Measurements from ENCODE around the gene BCR. TPM values are rescaled to one million over a fixed set of nuclear protein-coding genes. Genes with fewer than 3 reads are reported as not detected.

Gene BCR
- total and polyA plus RNA-seq, 4 donors: 5.3 to 120 (median 71.8) TPM

GRCh38 chr22:23225724-23226496 lies 45.6 kb downstream of the BCR start:
- ATAC-seq (ENCODE audit: low FRiP score) (peak; percentile 87), DNase-seq (peak; percentile 91)
- Histone ChIP-seq H3K4me3 (ENCODE audit: low read length in 2 of 2) (no peak overlapping the region), H3K9me3 (ENCODE audit: control insufficient read depth, low read length) (no peaks in the 10 kb centered on the region), H3K27ac (ENCODE audit: low read depth in 1 of 2, low read length in 2 of 2) (peak overlapping the region; percentile 39 to 80), H3K4me1 (ENCODE audit: control insufficient read depth in 1 of 2, insufficient read depth in 2 of 2, low read length in 2 of 2) (peaks cover 0 to 10% of the 10 kb centered on the region in 2 donors), H3K27me3 (ENCODE audit: control insufficient read depth in 1 of 2, insufficient read depth in 2 of 2, low read length in 1 of 2) (no peaks in the 10 kb centered on the region), H3K36me3 (ENCODE audit: control insufficient read depth in 1 of 2, insufficient read depth in 2 of 2, low read length in 1 of 2) (no peaks in the 10 kb centered on the region)
- WGBS, 2 donors: 1 to 5% methylated on average over 8 of the region's 8 CpGs
- intact Hi-C loops (cut with DNase I): no loop called here

- intact Hi-C loops (cut with DNase I): no loop called here
- no peak overlapping the region for H3K4me3 ChIP-seq (ENCODE audit: low read length in 2 of 2)
- peak overlapping the region; percentile 39 to 80 for H3K27ac ChIP-seq (ENCODE audit: low read depth in 1 of 2, low read length in 2 of 2)
Measured at GRCh38 chr22:23226497-23226850, 46.2 kb downstream of the BCR start.

GRCh38 chr22:23227380-23227779 lies 47.1 kb downstream of the BCR start:
- intact Hi-C loops (cut with DNase I): no loop called here
- Histone ChIP-seq H3K36me3 (ENCODE audit: control insufficient read depth in 1 of 2, insufficient read depth in 2 of 2, low read length in 1 of 2) (no peaks in the 10 kb centered on the region), H3K4me3 (ENCODE audit: low read length in 2 of 2) (no peak overlapping the region), H3K4me1 (ENCODE audit: control insufficient read depth in 1 of 2, insufficient read depth in 2 of 2, low read length in 2 of 2) (peaks cover 0 to 10% of the 10 kb centered on the region in 2 donors), H3K27me3 (ENCODE audit: control insufficient read depth in 1 of 2, insufficient read depth in 2 of 2, low read length in 1 of 2) (no peaks in the 10 kb centered on the region), H3K9me3 (ENCODE audit: control insufficient read depth, low read length) (no peaks in the 10 kb centered on the region), H3K27ac (ENCODE audit: low read depth in 1 of 2, low read length in 2 of 2) (peak overlapping the region in 1 of 2 donors; percentile 48)
- no peak for ATAC-seq (ENCODE audit: low FRiP score)
- DNase-seq: peak in 1 of 2 donors; percentile 9
- 88 to 91% methylated on average over 1 of the region's 1 CpG for WGBS, 2 donors

More at GRCh38 chr22:23226497-23226850, 46.2 kb downstream of the BCR start:
- H3K4me1 ChIP-seq (ENCODE audit: control insufficient read depth in 1 of 2, insufficient read depth in 2 of 2, low read length in 2 of 2): peaks cover 0 to 10% of the 10 kb centered on the region in 2 donors
- no peaks in the 10 kb centered on the region for H3K36me3 ChIP-seq (ENCODE audit: control insufficient read depth in 1 of 2, insufficient read depth in 2 of 2, low read length in 1 of 2)
- no peaks in the 10 kb centered on the region for H3K27me3 ChIP-seq (ENCODE audit: control insufficient read depth in 1 of 2, insufficient read depth in 2 of 2, low read length in 1 of 2)
- DNase-seq: peak in 1 of 2 donors; percentile 10
- H3K9me3 ChIP-seq (ENCODE audit: control insufficient read depth, low read length): no peaks in the 10 kb centered on the region
- no peak for ATAC-seq (ENCODE audit: low FRiP score)

- ATAC-seq (ENCODE audit: low FRiP score) (no peak), DNase-seq (no peak)
- no peak overlapping the region for H3K4me3 ChIP-seq (ENCODE audit: low read length in 2 of 2)
- H3K4me1 ChIP-seq (ENCODE audit: control insufficient read depth in 1 of 2, insufficient read depth in 2 of 2, low read length in 2 of 2): peaks cover 0 to 10% of the 10 kb centered on the region in 2 donors
- H3K27ac ChIP-seq (ENCODE audit: low read depth in 1 of 2, low read length in 2 of 2): no peak overlapping the region
- no peaks in the 10 kb centered on the region for H3K36me3 ChIP-seq (ENCODE audit: control insufficient read depth in 1 of 2, insufficient read depth in 2 of 2, low read length in 1 of 2)
- no peaks in the 10 kb centered on the region for H3K9me3 ChIP-seq (ENCODE audit: control insufficient read depth, low read length)
- no peaks in the 10 kb centered on the region for H3K27me3 ChIP-seq (ENCODE audit: control insufficient read depth in 1 of 2, insufficient read depth in 2 of 2, low read length in 1 of 2)
- WGBS, 2 donors: 98 to 99% methylated on average over 2 of the region's 2 CpGs
- intact Hi-C loops (cut with DNase I): no loop called here
Measured at GRCh38 chr22:23228503-23228902, 48.2 kb downstream of the BCR start.

GRCh38 chr22:23229646-23230045 lies 49.3 kb downstream of the BCR start:
- no peaks in the 10 kb centered on the region for H3K27me3 ChIP-seq (ENCODE audit: control insufficient read depth in 1 of 2, insufficient read depth in 2 of 2, low read length in 1 of 2)
- H3K36me3 ChIP-seq (ENCODE audit: control insufficient read depth in 1 of 2, insufficient read depth in 2 of 2, low read length in 1 of 2): no peaks in the 10 kb centered on the region
- peaks cover 0 to 10% of the 10 kb centered on the region in 2 donors for H3K4me1 ChIP-seq (ENCODE audit: control insufficient read depth in 1 of 2, insufficient read depth in 2 of 2, low read length in 2 of 2)
- intact Hi-C loops (cut with DNase I): no loop called here
- ATAC-seq (ENCODE audit: low FRiP score) (no peak), DNase-seq (peak in 1 of 2 donors; percentile 7)
- no peaks in the 10 kb centered on the region for H3K9me3 ChIP-seq (ENCODE audit: control insufficient read depth, low read length)
- WGBS, 2 donors: 89 to 91% methylated on average over 4 of the region's 4 CpGs
- no peak overlapping the region for H3K4me3 ChIP-seq (ENCODE audit: low read length in 2 of 2)
- H3K27ac ChIP-seq (ENCODE audit: low read depth in 1 of 2, low read length in 2 of 2): no peak overlapping the region

- Histone ChIP-seq H3K27ac (ENCODE audit: low read depth in 1 of 2, low read length in 2 of 2) (no peak overlapping the region), H3K9me3 (ENCODE audit: control insufficient read depth, low read length) (no peaks in the 10 kb centered on the region), H3K27me3 (ENCODE audit: control insufficient read depth in 1 of 2, insufficient read depth in 2 of 2, low read length in 1 of 2) (no peaks in the 10 kb centered on the region), H3K4me1 (ENCODE audit: control insufficient read depth in 1 of 2, insufficient read depth in 2 of 2, low read length in 2 of 2) (peaks cover 0 to 6% of the 10 kb centered on the region in 2 donors), H3K36me3 (ENCODE audit: control insufficient read depth in 1 of 2, insufficient read depth in 2 of 2, low read length in 1 of 2) (no peaks in the 10 kb centered on the region), H3K4me3 (ENCODE audit: low read length in 2 of 2) (no peak overlapping the region)
- ATAC-seq (ENCODE audit: low FRiP score) (no peak), DNase-seq (peak in 1 of 2 donors; percentile 4)
- 93 to 94% methylated on average over 10 of the region's 10 CpGs for WGBS, 2 donors
- intact Hi-C loops (cut with DNase I): no loop called here
Measured at GRCh38 chr22:23230348-23231068, 50.2 kb downstream of the BCR start.

GRCh38 chr22:23231471-23232093 lies 51.3 kb downstream of the BCR start:
- 67 to 79% methylated on average over 5 of the region's 5 CpGs for WGBS, 2 donors
- Histone ChIP-seq H3K27ac (ENCODE audit: low read depth in 1 of 2, low read length in 2 of 2) (no peak overlapping the region), H3K4me3 (ENCODE audit: low read length in 2 of 2) (no peak overlapping the region), H3K4me1 (ENCODE audit: control insufficient read depth in 1 of 2, insufficient read depth in 2 of 2, low read length in 2 of 2) (peaks cover 0 to 6% of the 10 kb centered on the region in 2 donors), H3K36me3 (ENCODE audit: control insufficient read depth in 1 of 2, insufficient read depth in 2 of 2, low read length in 1 of 2) (no peaks in the 10 kb centered on the region), H3K9me3 (ENCODE audit: control insufficient read depth, low read length) (no peaks in the 10 kb centered on the region), H3K27me3 (ENCODE audit: control insufficient read depth in 1 of 2, insufficient read depth in 2 of 2, low read length in 1 of 2) (no peaks in the 10 kb centered on the region)
- ATAC-seq (ENCODE audit: low FRiP score) (no peak), DNase-seq (peak in 1 of 2 donors; percentile 46)
- intact Hi-C loops (cut with DNase I): no loop called here

GRCh38 chr22:23232094-23232905 lies 52.0 kb downstream of the BCR start:
- Histone ChIP-seq H3K4me3 (ENCODE audit: low read length in 2 of 2) (no peak overlapping the region), H3K27me3 (ENCODE audit: control insufficient read depth in 1 of 2, insufficient read depth in 2 of 2, low read length in 1 of 2) (no peaks in the 10 kb centered on the region), H3K9me3 (ENCODE audit: control insufficient read depth, low read length) (no peaks in the 10 kb centered on the region), H3K4me1 (ENCODE audit: control insufficient read depth in 1 of 2, insufficient read depth in 2 of 2, low read length in 2 of 2) (no peaks in the 10 kb centered on the region), H3K27ac (ENCODE audit: low read depth in 1 of 2, low read length in 2 of 2) (no peak overlapping the region), H3K36me3 (ENCODE audit: control insufficient read depth in 1 of 2, insufficient read depth in 2 of 2, low read length in 1 of 2) (no peaks in the 10 kb centered on the region)
- 93 to 96% methylated on average over 9 of the region's 9 CpGs for WGBS, 2 donors
- ATAC-seq (ENCODE audit: low FRiP score) (no peak), DNase-seq (peak in 1 of 2 donors; percentile 24)
- intact Hi-C loops (cut with DNase I): no loop called here

Measured in aorta (tissue), 5 donors.